ENCODE data around the gene PKHD1. TPM values are rescaled to one million over a fixed set of nuclear protein-coding genes. Genes with fewer than 3 reads are reported as not detected.

Gene PKHD1
- total and polyA plus RNA-seq, 12 donors: 0.03 to 0.22 (median 0.09) TPM; not detected in 3

GRCh38 chr6:52020945-52021570 lies 66.4 kb downstream of the PKHD1 start:
- H3K27me3 ChIP-seq: no peaks in the 10 kb centered on the region
- no peak overlapping the region for H3K27ac ChIP-seq
- no peak overlapping the region for H3K4me3 ChIP-seq
- H3K36me3 ChIP-seq (replicated peaks in 1 of 2): no peaks in the 10 kb centered on the region
- 88 to 92% (median 90%) methylated on average over 2 of the region's 2 CpGs for WGBS, 4 donors
- intact Hi-C loops (cut with DNase I): loop anchor here (5.0 to 10.0 kb wide), 2 partner anchors 164 to 166 kb away; no protein-coding TSS in a partner anchor
- no peak for DNase-seq
- H3K9me3 ChIP-seq (replicated peaks in 1 of 3): no peaks in the 10 kb centered on the region
- no peaks in the 10 kb centered on the region for H3K4me1 ChIP-seq (replicated peaks in 1 of 2)
- TF ChIP-seq POLR2A (IDR thresholded peaks at IDR 0.05): no peak
- TF ChIP-seq CTCF (IDR thresholded peaks at IDR 0.05): peak; percentile 52 to 89 (median 74)

DNA sequence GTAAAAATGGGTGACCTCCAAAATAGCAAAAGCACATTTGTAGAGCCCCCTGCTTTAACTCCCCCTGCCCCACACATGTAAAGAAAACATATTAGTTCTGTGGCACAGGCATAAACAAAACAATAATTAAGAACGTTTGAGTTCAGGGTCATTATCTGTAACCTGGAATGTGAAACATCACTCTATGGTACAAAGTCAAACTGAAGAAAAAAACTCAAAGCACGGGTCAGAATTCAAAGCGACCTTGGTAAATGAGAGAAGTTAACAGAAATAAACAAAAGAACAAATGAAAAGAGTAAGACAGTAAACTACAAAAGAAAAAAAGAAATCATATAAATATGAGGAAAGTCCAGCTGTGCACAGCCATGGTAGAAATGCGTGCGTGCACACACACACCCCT lies 67.5 kb downstream of the PKHD1 start:
- no peak for DNase-seq
- H3K4me3 ChIP-seq: no peak overlapping the region
- H3K4me1 ChIP-seq (replicated peaks in 1 of 2): no peaks in the 10 kb centered on the region
- H3K27me3 ChIP-seq: no peaks in the 10 kb centered on the region
- no peaks in the 10 kb centered on the region for H3K36me3 ChIP-seq (replicated peaks in 1 of 2)
- no peaks in the 10 kb centered on the region for H3K9me3 ChIP-seq (replicated peaks in 1 of 3)
- TF ChIP-seq CTCF (IDR thresholded peaks at IDR 0.05) (no peak), POLR2A (IDR thresholded peaks at IDR 0.05) (no peak)
- 52 to 63% (median 57%) methylated on average over 5 of the region's 5 CpGs for WGBS, 4 donors
- intact Hi-C loops (cut with DNase I): loop anchor here (5.0 to 10.0 kb wide), 3 partner anchors 163 to 1205 kb away; partner anchors contain the start of gene TFAP2B (in 1 of the 2)
- H3K27ac ChIP-seq: no peak overlapping the region

- Histone ChIP-seq H3K36me3 (replicated peaks in 1 of 2) (no peaks in the 10 kb centered on the region), H3K9me3 (replicated peaks in 1 of 3) (no peaks in the 10 kb centered on the region), H3K4me1 (replicated peaks in 1 of 2) (no peaks in the 10 kb centered on the region), H3K27ac (no peak overlapping the region), H3K4me3 (no peak overlapping the region), H3K27me3 (no peaks in the 10 kb centered on the region)
- TF ChIP-seq CTCF (IDR thresholded peaks at IDR 0.05): no peak
- TF ChIP-seq POLR2A (IDR thresholded peaks at IDR 0.05): no peak
- WGBS, 4 donors: 57 to 78% (median 65%) methylated on average over 3 of the region's 3 CpGs
- intact Hi-C loops (cut with DNase I): loop anchor here in 1 of 2 donors (10.0 kb wide), 1 partner anchor 1204 kb away; the partner anchor contains the start of gene TFAP2B
- DNase-seq: no peak
These were observed 68.3 kb downstream of the PKHD1 start for GRCh38 chr6:52019092-52019491.

- intact Hi-C loops (cut with DNase I): loop anchor here in 1 of 2 donors (10.0 kb wide), 1 partner anchor 1202 kb away; the partner anchor contains the start of gene TFAP2B
- Histone ChIP-seq H3K27ac (no peak overlapping the region), H3K9me3 (replicated peaks in 1 of 3) (no peaks in the 10 kb centered on the region), H3K36me3 (replicated peaks in 1 of 2) (no peaks in the 10 kb centered on the region), H3K4me3 (no peak overlapping the region), H3K27me3 (no peaks in the 10 kb centered on the region), H3K4me1 (replicated peaks in 1 of 2) (no peaks in the 10 kb centered on the region)
- TF ChIP-seq CTCF (IDR thresholded peaks at IDR 0.05) (no peak), POLR2A (IDR thresholded peaks at IDR 0.05) (no peak)
- peak in 1 of 7 donors; percentile 80 for DNase-seq
- WGBS, 4 donors: 60 to 74% (median 70%) methylated on average over 14 of the region's 14 CpGs
These were observed 70.3 kb downstream of the PKHD1 start for GRCh38 chr6:52016915-52017748.

All from adrenal gland (tissue), 12 donors.